ENCODE measurements around the gene MAP3K14.
A peak's percentile ranks its signal among the peaks of the same experiment; 100 is the strongest.

DNA sequence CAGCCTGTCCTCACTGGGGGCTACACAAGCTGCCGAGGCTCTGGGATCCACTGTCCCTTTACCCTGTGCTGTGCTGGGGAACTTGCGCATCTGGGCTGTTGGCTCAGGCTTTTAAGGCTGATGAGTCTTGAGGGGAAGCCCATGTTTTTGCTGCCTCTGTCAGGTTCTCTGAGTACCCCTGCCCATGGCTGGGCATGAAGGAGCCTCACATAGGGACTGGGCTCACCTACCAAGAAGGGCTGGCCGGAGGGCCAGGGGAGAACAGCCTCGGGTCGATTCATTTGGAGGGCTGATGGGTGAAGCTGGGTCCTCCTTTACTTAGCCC is 80.6 kb downstream of the MAP3K14 start:
- TF ChIP-seq ZNF207 (IDR thresholded peaks at IDR 0.05; ENCODE audit: borderline replicate concordance) = no peak
- TF ChIP-seq CREB1 (IDR thresholded peaks at IDR 0.05; ENCODE audit: low read depth) = no peak
- no peak for TF ChIP-seq SIN3A (IDR thresholded peaks at IDR 0.05; ENCODE audit: low read depth, low read length)
- TF ChIP-seq POLR2AphosphoS5 (IDR thresholded peaks at IDR 0.05; ENCODE audit: low read length) = 0 out of 2 replicates have a peak, but pooled peaks have one; percentile 11
- no peak for TF ChIP-seq EGR1 (IDR thresholded peaks at IDR 0.05; ENCODE audit: borderline replicate concordance in 1 of 2, low read depth in 2 of 2, low read length in 2 of 2)
- no peak for TF ChIP-seq ATF2 (IDR thresholded peaks at IDR 0.05; ENCODE audit: low read length)
- no peak for TF ChIP-seq SRF (IDR thresholded peaks at IDR 0.05; ENCODE audit: low read depth in 2 of 2, low read length in 2 of 2)
- no peak for TF ChIP-seq TBL1XR1 (IDR thresholded peaks at IDR 0.05; ENCODE audit: low read depth, low read length)
- no peak for TF ChIP-seq USF1 (IDR thresholded peaks at IDR 0.05; ENCODE audit: borderline replicate concordance, extremely low read length, insufficient read depth, low read depth, low read length)
- TF ChIP-seq ZNF274 (IDR thresholded peaks at IDR 0.05; ENCODE audit: insufficient read depth, insufficient read length) = no peak
- no peak for TF ChIP-seq HDAC6 (IDR thresholded peaks at IDR 0.05; ENCODE audit: unreplicated experiment)
- TF ChIP-seq, protein P1, sequence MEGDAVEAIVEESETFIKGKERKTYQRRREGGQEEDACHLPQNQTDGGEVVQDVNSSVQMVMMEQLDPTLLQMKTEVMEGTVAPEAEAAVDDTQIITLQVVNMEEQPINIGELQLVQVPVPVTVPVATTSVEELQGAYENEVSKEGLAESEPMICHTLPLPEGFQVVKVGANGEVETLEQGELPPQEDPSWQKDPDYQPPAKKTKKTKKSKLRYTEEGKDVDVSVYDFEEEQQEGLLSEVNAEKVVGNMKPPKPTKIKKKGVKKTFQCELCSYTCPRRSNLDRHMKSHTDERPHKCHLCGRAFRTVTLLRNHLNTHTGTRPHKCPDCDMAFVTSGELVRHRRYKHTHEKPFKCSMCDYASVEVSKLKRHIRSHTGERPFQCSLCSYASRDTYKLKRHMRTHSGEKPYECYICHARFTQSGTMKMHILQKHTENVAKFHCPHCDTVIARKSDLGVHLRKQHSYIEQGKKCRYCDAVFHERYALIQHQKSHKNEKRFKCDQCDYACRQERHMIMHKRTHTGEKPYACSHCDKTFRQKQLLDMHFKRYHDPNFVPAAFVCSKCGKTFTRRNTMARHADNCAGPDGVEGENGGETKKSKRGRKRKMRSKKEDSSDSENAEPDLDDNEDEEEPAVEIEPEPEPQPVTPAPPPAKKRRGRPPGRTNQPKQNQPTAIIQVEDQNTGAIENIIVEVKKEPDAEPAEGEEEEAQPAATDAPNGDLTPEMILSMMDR (IDR thresholded peaks at IDR 0.05 in 2 of 3, conservative IDR thresholded peaks at IDR 0.05 in 1 of 3; ENCODE audit: control insufficient read depth in 2 of 3, extremely low read depth in 1 of 3, insufficient read depth in 1 of 3, low read depth in 3 of 3, low read length in 3 of 3) = no peak
- no peak for TF ChIP-seq DPF2 (IDR thresholded peaks at IDR 0.05)
- TF ChIP-seq LARP7 (IDR thresholded peaks at IDR 0.05) = no peak

Data from GM12878 (cell line).